NT2/D1 (cell line): ENCODE measurements around the gene GMPR2.

ENCODE experiments used
- SUZ12 ChIP-seq: IDR thresholded peaks from 2 replicates; pipeline ENCODE4 v1.6.1; 2011; ENCODE audit not compliant: insufficient read length, insufficient read depth; ENCODE audit errors: extremely low read depth
- YY1 ChIP-seq: IDR thresholded peaks from 2 replicates; pipeline ENCODE4 v1.6.1; 2011; ENCODE audit not compliant: insufficient read length, insufficient read depth
- ZNF274 ChIP-seq: IDR thresholded peaks from 2 replicates; pipeline ENCODE4 v1.6.1; 2011; ENCODE audit warnings: mild to moderate bottlenecking, low read depth, low read length

- TF ChIP-seq ZNF274: no peak
- TF ChIP-seq SUZ12: no peak
- no peak for TF ChIP-seq YY1
These were observed at the start of gene GMPR2 for GRCh38 chr14:24232645-24233537.
